ENCODE data around the gene OGDH.

Gene OGDH

DNA sequence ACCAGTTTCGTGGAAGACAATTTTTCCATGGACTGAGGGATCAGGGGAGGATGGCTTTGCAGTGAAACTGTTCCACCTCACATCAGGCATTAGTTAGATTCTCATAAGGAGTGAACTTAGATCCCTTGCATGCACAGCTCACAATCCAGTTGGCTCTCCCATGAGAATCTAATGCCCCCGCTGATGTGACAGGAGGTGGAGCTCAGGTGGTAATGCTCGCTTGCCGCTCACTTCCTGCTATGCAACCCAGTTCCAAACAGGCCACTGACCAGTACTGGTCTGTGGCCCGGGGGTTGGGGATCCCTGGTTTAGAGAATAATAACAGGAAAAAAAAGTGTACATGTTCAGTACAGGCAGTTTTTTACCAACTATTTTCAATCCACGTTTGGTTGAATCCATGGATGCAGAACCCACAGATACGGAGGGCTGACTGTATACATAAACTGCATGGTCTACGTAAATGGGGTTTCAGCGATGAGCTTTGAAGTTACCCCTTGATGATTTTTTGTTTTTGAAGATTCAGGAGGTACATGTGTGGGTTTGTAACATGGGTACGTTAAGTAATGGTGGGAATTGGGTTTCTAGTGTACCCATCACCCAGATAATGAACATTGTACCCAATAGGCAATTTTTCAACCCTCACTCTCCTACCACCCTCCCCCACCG lies 24.5 kb downstream of the OGDH start:
- Histone ChIP-seq H2BK120ac (ENCODE audit: low read depth, low read length) (no peak overlapping the region), H2BK12ac (ENCODE audit: low read length) (no peak overlapping the region), H3K4ac (ENCODE audit: low read length) (no peak overlapping the region), H3K27ac (replicated peaks; ENCODE audit: low read length) (no peak overlapping the region), H3K27me3 (ENCODE audit: control insufficient read depth in 3 of 3, insufficient read depth in 3 of 3, low read depth in 1 of 3, low read length in 3 of 3) (no peaks in the 10 kb centered on the region), H2AK5ac (ENCODE audit: low read depth, low read length) (no peak overlapping the region), H3K79me1 (ENCODE audit: low read depth, low read length) (no peaks in the 10 kb centered on the region), H4K8ac (ENCODE audit: low read depth, low read length) (no peak overlapping the region), H2BK5ac (ENCODE audit: low read length) (no peak overlapping the region), H2AFZ (ENCODE audit: low read length) (no peak overlapping the region), H2BK15ac (ENCODE audit: low read length) (no peak overlapping the region), H3K36me3 (replicated peaks in 1 of 2; ENCODE audit: control insufficient read depth in 2 of 2, insufficient read depth in 2 of 2, low read length in 2 of 2) (peaks cover 8 to 39% of the 10 kb centered on the region in 2 donors), H3K18ac (ENCODE audit: low read length) (no peak overlapping the region), H3K4me3 (ENCODE audit: low read length in 2 of 2) (no peak overlapping the region), H3K9me3 (replicated peaks in 1 of 2; ENCODE audit: control insufficient read depth in 2 of 2, insufficient read depth in 1 of 2, low read depth in 1 of 2, low read length in 2 of 2) (no peaks in the 10 kb centered on the region), H3K4me2 (ENCODE audit: insufficient read depth, low read length, poor library complexity, severe bottlenecking) (no peak overlapping the region), H3K9ac (ENCODE audit: low read depth, low read length, poor library complexity) (no peak overlapping the region), H3K4me1 (ENCODE audit: control insufficient read depth in 2 of 2, insufficient read depth in 1 of 2, low read depth in 1 of 2, low read length in 2 of 2) (peaks cover 0 to 10% of the 10 kb centered on the region in 2 donors), H4K91ac (ENCODE audit: low read depth, low read length, poor library complexity) (no peak overlapping the region), H3K23ac (ENCODE audit: low read depth, low read length, poor library complexity) (no peak overlapping the region), H3K14ac (ENCODE audit: low read length) (no peak overlapping the region)
- WGBS, 2 donors (ENCODE audit: extremely low coverage in 2 of 2, insufficient read length in 2 of 2, insufficient replicate concordance in 1 of 2) = no CpG with 5 or more reads among the region's 11 CpGs
- DNase-seq (ENCODE audit: low spot score) = no peak

DNA sequence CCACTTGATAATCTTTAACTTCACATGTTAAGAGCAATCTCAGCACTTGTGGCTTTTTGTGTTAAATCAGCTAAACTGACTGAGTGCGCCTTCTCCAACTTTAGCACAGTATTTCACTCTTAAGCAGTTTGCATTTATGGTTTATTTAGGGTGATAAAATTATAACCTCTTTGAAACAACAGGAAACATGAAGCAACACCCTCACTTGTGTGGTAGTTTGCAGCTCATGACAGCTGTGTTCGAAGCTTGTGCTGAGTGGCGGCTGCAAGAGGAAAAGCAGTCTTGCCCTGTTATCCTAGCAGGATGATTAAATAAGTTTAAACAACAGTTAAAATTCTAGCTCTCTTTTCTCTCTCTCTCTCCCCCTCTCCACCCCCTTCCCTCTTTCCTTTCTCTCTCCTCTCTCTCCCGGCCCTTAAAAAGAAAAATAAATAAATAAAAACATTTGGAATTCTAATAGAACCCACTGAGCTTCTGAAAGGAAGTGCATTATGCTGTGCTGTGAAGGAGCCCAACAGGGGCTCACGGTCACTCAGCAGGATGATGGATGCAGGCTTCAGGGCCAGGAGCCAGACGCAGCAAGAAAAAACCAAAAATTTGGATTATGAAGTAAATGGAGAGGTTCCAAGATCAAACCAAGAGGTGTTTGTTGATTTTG lies 25.2 kb downstream of the OGDH start:
- no peak for DNase-seq (ENCODE audit: low spot score)

DNA sequence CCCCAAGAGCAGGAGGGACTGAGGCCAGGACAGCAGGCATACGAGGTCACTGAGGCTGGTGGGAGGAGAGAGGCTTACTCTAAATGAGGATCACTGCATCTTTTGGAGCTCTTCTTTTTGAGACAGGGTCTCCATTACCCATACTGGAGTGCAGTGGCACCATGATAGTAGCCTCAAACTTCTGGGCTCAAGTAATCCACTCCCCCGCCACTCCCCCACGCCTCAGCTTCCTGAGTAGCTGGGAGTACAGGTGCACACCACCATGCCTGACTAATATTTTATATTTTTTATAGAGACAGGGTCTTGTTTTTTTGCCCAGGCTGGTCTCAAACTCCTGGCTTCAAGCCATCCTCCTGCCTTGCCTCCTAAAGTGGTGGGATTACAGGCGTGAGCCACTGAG lies 25.8 kb downstream of the OGDH start:
- Histone ChIP-seq H4K8ac (ENCODE audit: low read depth, low read length) (no peak overlapping the region), H3K14ac (ENCODE audit: low read length) (no peak overlapping the region), H2BK120ac (ENCODE audit: low read depth, low read length) (no peak overlapping the region), H2AK5ac (ENCODE audit: low read depth, low read length) (no peak overlapping the region), H2AFZ (ENCODE audit: low read length) (no peak overlapping the region), H3K4ac (ENCODE audit: low read length) (no peak overlapping the region), H4K91ac (ENCODE audit: low read depth, low read length, poor library complexity) (no peak overlapping the region), H3K27me3 (ENCODE audit: control insufficient read depth in 3 of 3, insufficient read depth in 3 of 3, low read depth in 1 of 3, low read length in 3 of 3) (no peaks in the 10 kb centered on the region), H3K9ac (ENCODE audit: low read depth, low read length, poor library complexity) (no peak overlapping the region), H2BK12ac (ENCODE audit: low read length) (no peak overlapping the region), H3K27ac (replicated peaks; ENCODE audit: low read length) (no peak overlapping the region), H3K4me3 (ENCODE audit: low read length in 2 of 2) (no peak overlapping the region), H3K18ac (ENCODE audit: low read length) (no peak overlapping the region), H2BK15ac (ENCODE audit: low read length) (no peak overlapping the region), H2BK5ac (ENCODE audit: low read length) (no peak overlapping the region), H3K36me3 (replicated peaks in 1 of 2; ENCODE audit: control insufficient read depth in 2 of 2, insufficient read depth in 2 of 2, low read length in 2 of 2) (peaks cover 7 to 27% of the 10 kb centered on the region in 2 donors), H3K4me1 (ENCODE audit: control insufficient read depth in 2 of 2, insufficient read depth in 1 of 2, low read depth in 1 of 2, low read length in 2 of 2) (peaks cover 0 to 10% of the 10 kb centered on the region in 2 donors), H3K23ac (ENCODE audit: low read depth, low read length, poor library complexity) (no peak overlapping the region), H3K9me3 (replicated peaks in 1 of 2; ENCODE audit: control insufficient read depth in 2 of 2, insufficient read depth in 1 of 2, low read depth in 1 of 2, low read length in 2 of 2) (no peaks in the 10 kb centered on the region), H3K4me2 (ENCODE audit: insufficient read depth, low read length, poor library complexity, severe bottlenecking) (no peak overlapping the region), H3K79me1 (ENCODE audit: low read depth, low read length) (no peaks in the 10 kb centered on the region)
- no peak for DNase-seq (ENCODE audit: low spot score)
- WGBS, 2 donors (ENCODE audit: extremely low coverage in 2 of 2, insufficient read length in 2 of 2, insufficient replicate concordance in 1 of 2) = no CpG with 5 or more reads among the region's 4 CpGs

More for the DNA sequence above, 25.2 kb downstream of the OGDH start:
- no peak overlapping the region for H4K8ac ChIP-seq (ENCODE audit: low read depth, low read length)
- H3K23ac ChIP-seq (ENCODE audit: low read depth, low read length, poor library complexity) = no peak overlapping the region
- H3K36me3 ChIP-seq (replicated peaks in 1 of 2; ENCODE audit: control insufficient read depth in 2 of 2, insufficient read depth in 2 of 2, low read length in 2 of 2) = peaks cover 8 to 32% of the 10 kb centered on the region in 2 donors
- no peaks in the 10 kb centered on the region for H3K79me1 ChIP-seq (ENCODE audit: low read depth, low read length)
- H3K4me2 ChIP-seq (ENCODE audit: insufficient read depth, low read length, poor library complexity, severe bottlenecking) = no peak overlapping the region
- no peak overlapping the region for H3K4ac ChIP-seq (ENCODE audit: low read length)
- no peaks in the 10 kb centered on the region for H3K9me3 ChIP-seq (replicated peaks in 1 of 2; ENCODE audit: control insufficient read depth in 2 of 2, insufficient read depth in 1 of 2, low read depth in 1 of 2, low read length in 2 of 2)
- WGBS, 2 donors (ENCODE audit: extremely low coverage in 2 of 2, insufficient read length in 2 of 2, insufficient replicate concordance in 1 of 2) = no CpG with 5 or more reads among the region's 6 CpGs
- H3K27ac ChIP-seq (replicated peaks; ENCODE audit: low read length) = no peak overlapping the region
- H3K14ac ChIP-seq (ENCODE audit: low read length) = no peak overlapping the region
- H2BK5ac ChIP-seq (ENCODE audit: low read length) = no peak overlapping the region
- H2AFZ ChIP-seq (ENCODE audit: low read length) = no peak overlapping the region
- no peak overlapping the region for H2BK120ac ChIP-seq (ENCODE audit: low read depth, low read length)
- H3K27me3 ChIP-seq (ENCODE audit: control insufficient read depth in 3 of 3, insufficient read depth in 3 of 3, low read depth in 1 of 3, low read length in 3 of 3) = no peaks in the 10 kb centered on the region
- H2BK12ac ChIP-seq (ENCODE audit: low read length) = no peak overlapping the region
- no peak overlapping the region for H4K91ac ChIP-seq (ENCODE audit: low read depth, low read length, poor library complexity)
- no peak overlapping the region for H2AK5ac ChIP-seq (ENCODE audit: low read depth, low read length)
- no peak overlapping the region for H2BK15ac ChIP-seq (ENCODE audit: low read length)
- no peak overlapping the region for H3K18ac ChIP-seq (ENCODE audit: low read length)
- no peak overlapping the region for H3K9ac ChIP-seq (ENCODE audit: low read depth, low read length, poor library complexity)
- no peak overlapping the region for H3K4me3 ChIP-seq (ENCODE audit: low read length in 2 of 2)
- H3K4me1 ChIP-seq (ENCODE audit: control insufficient read depth in 2 of 2, insufficient read depth in 1 of 2, low read depth in 1 of 2, low read length in 2 of 2) = peaks cover 0 to 10% of the 10 kb centered on the region in 2 donors

DNA sequence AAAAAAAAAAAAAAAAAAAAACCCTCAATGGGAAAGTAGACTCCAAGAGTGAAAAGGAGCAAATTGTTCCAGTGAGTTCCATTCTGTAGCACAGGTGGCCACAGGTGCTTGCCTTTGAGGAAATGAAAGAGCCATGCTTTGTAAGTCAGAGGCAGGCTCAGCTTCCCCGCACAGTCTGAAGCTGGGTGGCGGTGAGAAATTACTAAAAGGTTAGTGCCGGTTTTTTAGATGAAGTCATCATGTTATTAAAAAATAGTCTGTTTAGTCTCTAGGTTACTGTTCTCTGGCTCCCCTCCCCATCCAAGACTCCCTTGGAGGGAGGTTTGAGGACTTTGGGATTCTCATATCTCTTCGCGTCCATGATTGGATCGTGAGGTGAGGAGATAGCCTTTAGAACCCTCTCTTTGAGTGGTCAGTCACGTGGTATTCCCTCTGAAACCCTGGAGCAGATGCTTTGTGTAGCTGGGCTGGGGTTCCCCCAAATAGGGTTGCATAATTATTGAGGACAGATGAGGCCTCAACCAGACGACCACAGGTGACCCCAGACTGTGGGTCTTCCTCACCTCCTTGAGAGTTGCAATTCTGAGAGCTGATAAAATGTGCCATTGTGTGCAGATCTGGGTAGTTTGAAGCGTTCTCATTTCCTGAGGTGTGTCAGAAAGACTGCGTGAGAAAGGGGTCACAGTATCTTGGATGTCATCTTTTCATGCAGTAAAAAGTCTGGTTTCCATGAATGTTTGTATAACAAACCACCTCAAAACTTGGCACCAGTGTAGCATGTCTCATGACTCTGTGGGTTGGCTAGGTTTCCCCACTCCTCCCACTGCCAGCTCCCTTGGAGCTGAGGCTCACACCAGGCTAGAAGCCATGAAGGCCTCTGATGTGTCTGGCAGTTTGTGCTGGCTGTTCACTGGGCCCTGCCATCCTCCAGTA lies 27.1 kb downstream of the OGDH start:
- Histone ChIP-seq H3K9me3 (replicated peaks in 1 of 2; ENCODE audit: control insufficient read depth in 2 of 2, insufficient read depth in 1 of 2, low read depth in 1 of 2, low read length in 2 of 2) (no peaks in the 10 kb centered on the region), H3K36me3 (replicated peaks in 1 of 2; ENCODE audit: control insufficient read depth in 2 of 2, insufficient read depth in 2 of 2, low read length in 2 of 2) (peaks cover 7 to 21% of the 10 kb centered on the region in 2 donors), H3K4ac (ENCODE audit: low read length) (no peak overlapping the region), H2BK12ac (ENCODE audit: low read length) (no peak overlapping the region), H3K23ac (ENCODE audit: low read depth, low read length, poor library complexity) (no peak overlapping the region), H3K14ac (ENCODE audit: low read length) (no peak overlapping the region), H3K4me2 (ENCODE audit: insufficient read depth, low read length, poor library complexity, severe bottlenecking) (no peak overlapping the region), H2BK15ac (ENCODE audit: low read length) (no peak overlapping the region), H3K79me1 (ENCODE audit: low read depth, low read length) (no peaks in the 10 kb centered on the region), H3K4me1 (ENCODE audit: control insufficient read depth in 2 of 2, insufficient read depth in 1 of 2, low read depth in 1 of 2, low read length in 2 of 2) (peaks cover 0 to 13% of the 10 kb centered on the region in 2 donors), H3K27ac (replicated peaks; ENCODE audit: low read length) (no peak overlapping the region), H2AFZ (ENCODE audit: low read length) (no peak overlapping the region), H2AK5ac (ENCODE audit: low read depth, low read length) (no peak overlapping the region), H3K27me3 (ENCODE audit: control insufficient read depth in 3 of 3, insufficient read depth in 3 of 3, low read depth in 1 of 3, low read length in 3 of 3) (no peaks in the 10 kb centered on the region), H4K91ac (ENCODE audit: low read depth, low read length, poor library complexity) (no peak overlapping the region), H2BK5ac (ENCODE audit: low read length) (no peak overlapping the region), H4K8ac (ENCODE audit: low read depth, low read length) (no peak overlapping the region), H3K9ac (ENCODE audit: low read depth, low read length, poor library complexity) (no peak overlapping the region), H3K4me3 (ENCODE audit: low read length in 2 of 2) (no peak overlapping the region), H3K18ac (ENCODE audit: low read length) (no peak overlapping the region), H2BK120ac (ENCODE audit: low read depth, low read length) (no peak overlapping the region)
- WGBS, 2 donors (ENCODE audit: extremely low coverage in 2 of 2, insufficient read length in 2 of 2, insufficient replicate concordance in 1 of 2) = no CpG with 5 or more reads among the region's 10 CpGs
- no peak for DNase-seq (ENCODE audit: low spot score)
